Activated B cell treated with CpG ODN at 0.5 μM for 24 hours (primary cell): ENCODE results near the gene TUBA8. TPM values are rescaled to one million over a fixed set of nuclear protein-coding genes. Genes with fewer than 3 reads are reported as not detected.
A peak's percentile ranks its signal among the peaks of the same experiment; 100 is the strongest.
"Not testable (repeated sequence)": the region's sequence is repeated elsewhere in the genome, so short reads cannot be mapped to it uniquely, and the experiment has no call there.

ENCODE experiments used
- ATAC-seq: fragments of 200-7000 bp; cut with Tn5 transposase; one replicate; pipeline ENCODE4 v1.10.0; 2021; ENCODE audit warnings: low read depth, mild to moderate bottlenecking, moderate library complexity
- CTCF ChIA-PET: fragments of 350-600 bp; sonication (Branson Sonifier 250); formaldehyde crosslinking; loops from one replicate; lab custom pipeline; 2021; ENCODE audit warnings: antibody characterized with exemption; lab: Charles Lee
- POLR2A ChIA-PET: fragments of 350-600 bp; sonication (Branson Sonifier 250); formaldehyde crosslinking; loops from one replicate; lab custom pipeline; 2021; ENCODE audit warnings: antibody characterized with exemption; lab: Charles Lee
- DNase-seq: peaks from one replicate; pipeline ENCODE4 v3.0.0; 2022
- H3K27ac Mint-ChIP-seq: one replicate; pipeline ENCODE4 v1.8.0; 2020; ENCODE audit warnings: mixed read lengths
- H3K27me3 Mint-ChIP-seq: one replicate; pipeline ENCODE4 v1.8.0; 2021; ENCODE audit warnings: mixed read lengths
- H3K36me3 Mint-ChIP-seq: one replicate; pipeline ENCODE4 v1.8.0; 2021; ENCODE audit warnings: low read depth, mixed read lengths
- H3K4me1 Mint-ChIP-seq: one replicate; pipeline ENCODE4 v1.8.0; 2021; ENCODE audit warnings: mixed read lengths
- H3K4me3 Mint-ChIP-seq: one replicate; pipeline ENCODE4 v1.8.0; 2020; ENCODE audit warnings: mild to moderate bottlenecking, mixed read lengths
- H3K9me3 Mint-ChIP-seq: one replicate; pipeline ENCODE4 v1.8.0; 2020; ENCODE audit warnings: mixed read lengths
- intact Hi-C: fragments of 100-400 bp; cut with micrococcal nuclease; formaldehyde crosslinking; loops from one replicate; pipeline ENCODE4 v1.15.1; 2024
- total RNA-seq: library from RNA; stranded (reverse); gene quantifications from 2 replicates; pipeline ENCODE4 v1.2.3, GENCODE V29; 2022
- TF ChIP-seq, protein P1 (sequence below): fragments of 200-600 bp; IDR thresholded peaks from one replicate; pipeline ENCODE4 v1.8.0; 2022; ENCODE audit warnings: antibody characterized with exemption, mild to moderate bottlenecking

The TUBA8 gene
- total RNA-seq, 1 donor from 2014 or later, result 2.4 TPM

DNA sequence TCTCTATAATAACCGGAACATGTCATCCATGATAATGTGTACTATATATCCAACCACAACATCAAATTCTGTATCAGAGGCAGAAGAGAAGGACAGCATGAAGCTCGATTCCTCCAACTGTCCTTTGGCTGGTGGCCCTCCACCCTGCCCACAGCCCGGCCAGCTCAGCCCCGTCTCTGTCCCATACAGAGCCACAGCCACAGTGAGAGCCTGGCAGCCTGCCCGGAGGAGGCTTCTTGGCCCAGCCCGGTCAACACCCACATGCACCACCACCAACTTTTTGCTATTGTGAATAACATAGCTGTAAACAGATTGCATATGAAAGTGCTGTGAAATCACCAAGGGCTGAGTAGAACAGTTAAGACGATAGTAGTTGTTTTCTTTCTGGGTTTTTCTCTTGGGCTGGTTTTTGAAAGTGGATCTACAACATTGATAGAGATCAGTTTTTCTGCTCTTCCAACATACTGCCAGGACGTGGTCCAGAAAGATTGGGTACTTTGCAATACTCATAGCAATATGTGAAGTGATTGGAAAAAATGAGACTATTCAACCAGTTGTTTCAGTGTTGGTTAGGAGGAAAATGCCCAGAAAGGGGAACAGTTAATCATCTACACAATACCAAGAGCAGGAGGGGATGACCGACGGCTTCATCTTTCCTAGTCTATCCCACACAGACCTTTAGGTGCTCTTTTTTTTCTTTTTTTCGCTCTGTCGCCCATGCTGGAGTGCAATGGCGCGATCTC, 6.9 kb upstream of the TUBA8 start:
- CTCF ChIA-PET, result no interaction called here
- TF ChIP-seq, protein P1, sequence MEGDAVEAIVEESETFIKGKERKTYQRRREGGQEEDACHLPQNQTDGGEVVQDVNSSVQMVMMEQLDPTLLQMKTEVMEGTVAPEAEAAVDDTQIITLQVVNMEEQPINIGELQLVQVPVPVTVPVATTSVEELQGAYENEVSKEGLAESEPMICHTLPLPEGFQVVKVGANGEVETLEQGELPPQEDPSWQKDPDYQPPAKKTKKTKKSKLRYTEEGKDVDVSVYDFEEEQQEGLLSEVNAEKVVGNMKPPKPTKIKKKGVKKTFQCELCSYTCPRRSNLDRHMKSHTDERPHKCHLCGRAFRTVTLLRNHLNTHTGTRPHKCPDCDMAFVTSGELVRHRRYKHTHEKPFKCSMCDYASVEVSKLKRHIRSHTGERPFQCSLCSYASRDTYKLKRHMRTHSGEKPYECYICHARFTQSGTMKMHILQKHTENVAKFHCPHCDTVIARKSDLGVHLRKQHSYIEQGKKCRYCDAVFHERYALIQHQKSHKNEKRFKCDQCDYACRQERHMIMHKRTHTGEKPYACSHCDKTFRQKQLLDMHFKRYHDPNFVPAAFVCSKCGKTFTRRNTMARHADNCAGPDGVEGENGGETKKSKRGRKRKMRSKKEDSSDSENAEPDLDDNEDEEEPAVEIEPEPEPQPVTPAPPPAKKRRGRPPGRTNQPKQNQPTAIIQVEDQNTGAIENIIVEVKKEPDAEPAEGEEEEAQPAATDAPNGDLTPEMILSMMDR, result no peak
- Mint-ChIP-seq H3K9me3 (peaks cover 11% of the 10 kb centered on the region), H3K27me3 (no peaks in the 10 kb centered on the region), H3K4me3 (peak overlapping the region; percentile 21), H3K36me3 (peaks cover 14% of the 10 kb centered on the region), H3K4me1 (peaks cover 24% of the 10 kb centered on the region), H3K27ac (peak overlapping the region; percentile 71)
- POLR2A ChIA-PET, result interaction anchor here (1.7 kb wide), 1 partner anchor 46 kb away, joined by 8 read pairs; the partner anchor contains the start of gene USP18
- ATAC-seq, result peak; percentile 74
- intact Hi-C loops, result no loop called here
- no peak for DNase-seq

DNA sequence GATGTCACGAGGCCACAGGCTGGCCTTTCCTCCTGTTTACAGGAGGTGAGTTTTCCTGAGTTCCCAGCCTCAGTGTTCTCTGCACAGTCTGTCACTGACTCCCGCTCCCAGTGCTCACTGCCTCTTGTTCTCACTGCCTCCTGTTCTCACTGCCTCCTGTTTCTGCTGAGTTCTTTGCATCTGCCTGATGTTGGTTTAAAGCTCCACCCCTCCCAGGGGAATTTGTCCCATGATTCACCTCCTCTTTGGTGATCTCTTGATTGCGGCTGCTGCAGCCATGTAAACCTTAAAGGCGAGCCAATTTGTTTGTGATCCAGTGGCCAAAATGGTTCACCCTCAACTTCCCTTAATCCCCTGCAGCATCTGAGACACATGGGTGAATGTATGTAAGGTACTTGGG, 6.0 kb upstream of the TUBA8 start:
- Mint-ChIP-seq H3K9me3 (peaks cover 11% of the 10 kb centered on the region), H3K36me3 (peaks cover 12% of the 10 kb centered on the region), H3K27me3 (peaks cover 2% of the 10 kb centered on the region), H3K4me3 (no peak overlapping the region), H3K27ac (no peak overlapping the region), H3K4me1 (peaks cover 26% of the 10 kb centered on the region)
- TF ChIP-seq, protein P1, result no peak
- ATAC-seq (peak; percentile 57), DNase-seq (no peak)
- ChIA-PET POLR2A (interaction anchor here (1.7 kb wide), 1 partner anchor 45 kb away, joined by 8 read pairs; the partner anchor contains the start of gene USP18), CTCF (no interaction called here)
- intact Hi-C loops, result no loop called here

DNA sequence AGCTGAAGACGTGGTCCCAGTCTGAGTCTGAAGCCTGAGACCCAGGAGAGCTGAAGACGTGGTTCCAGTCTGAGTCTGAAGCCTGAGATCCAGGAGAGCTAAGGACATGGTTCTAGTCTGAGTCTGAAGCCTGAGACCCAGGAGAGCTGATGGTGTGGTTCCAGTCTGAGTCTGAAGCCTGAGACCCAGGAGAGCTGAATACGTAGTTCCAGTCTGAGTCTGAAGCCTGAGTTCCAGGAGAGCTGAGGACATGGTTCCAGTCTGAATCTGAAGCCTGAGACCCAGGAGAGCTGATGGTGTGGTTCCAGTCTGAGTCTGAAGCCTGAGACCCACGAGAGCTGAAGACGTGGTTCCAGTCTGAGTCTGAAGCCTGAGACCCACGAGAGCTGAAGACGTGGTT, 4.6 kb upstream of the TUBA8 start:
- H3K36me3 Mint-ChIP-seq, CTCF ChIA-PET, DNase-seq, ATAC-seq, H3K27ac Mint-ChIP-seq, POLR2A ChIA-PET, H3K4me3 Mint-ChIP-seq, intact Hi-C loops: not testable (repeated sequence)
- Mint-ChIP-seq H3K4me1 (peaks cover 37% of the 10 kb centered on the region), H3K27me3 (peaks cover 11% of the 10 kb centered on the region), H3K9me3 (peaks cover 11% of the 10 kb centered on the region)

DNA sequence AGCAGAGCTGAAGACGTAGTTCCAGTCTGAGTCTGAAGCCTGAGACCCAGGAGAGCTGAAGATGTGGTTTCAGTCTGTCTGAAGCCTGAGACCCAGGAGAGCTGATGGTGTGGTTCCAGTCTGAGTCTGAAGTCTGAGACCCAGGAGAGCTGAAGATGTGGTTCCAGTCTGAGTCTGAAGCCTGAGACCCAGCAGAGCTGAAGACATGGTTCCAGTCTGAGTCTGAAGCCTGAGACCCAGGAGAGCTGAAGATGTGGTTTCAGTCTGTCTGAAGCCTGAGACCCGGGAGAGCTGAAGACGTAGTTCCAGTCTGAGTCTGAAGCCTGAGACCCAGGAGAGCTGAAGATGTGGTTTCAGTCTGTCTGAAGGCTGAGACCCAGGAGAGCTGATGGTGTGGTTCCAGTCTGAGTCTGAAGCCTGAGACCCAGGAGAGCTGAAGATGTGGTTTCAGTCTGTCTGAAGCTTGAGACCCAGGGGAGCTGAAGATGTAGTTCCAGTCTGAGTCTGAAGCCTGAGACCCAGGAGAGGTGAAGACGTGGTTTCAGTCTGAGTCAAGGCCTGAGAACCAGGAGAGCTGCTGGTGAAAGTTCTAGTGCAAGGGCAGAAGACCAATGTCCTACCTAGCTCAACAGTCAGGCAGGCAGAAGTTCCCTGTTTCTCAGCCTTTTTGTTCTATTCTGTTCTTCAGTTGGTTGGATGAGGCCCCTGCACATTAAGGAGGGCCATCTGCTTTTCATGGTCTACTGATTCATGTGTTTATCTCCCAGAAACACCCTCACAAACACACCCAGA, 3.9 kb upstream of the TUBA8 start:
- peak overlapping the region; percentile 32 for H3K27ac Mint-ChIP-seq
- POLR2A ChIA-PET, H3K4me3 Mint-ChIP-seq, ATAC-seq, H3K36me3 Mint-ChIP-seq, DNase-seq, CTCF ChIA-PET, intact Hi-C loops: not testable (repeated sequence)
- peaks cover 42% of the 10 kb centered on the region for H3K4me1 Mint-ChIP-seq
- H3K9me3 Mint-ChIP-seq, result peaks cover 11% of the 10 kb centered on the region
- H3K27me3 Mint-ChIP-seq, result peaks cover 12% of the 10 kb centered on the region

DNA sequence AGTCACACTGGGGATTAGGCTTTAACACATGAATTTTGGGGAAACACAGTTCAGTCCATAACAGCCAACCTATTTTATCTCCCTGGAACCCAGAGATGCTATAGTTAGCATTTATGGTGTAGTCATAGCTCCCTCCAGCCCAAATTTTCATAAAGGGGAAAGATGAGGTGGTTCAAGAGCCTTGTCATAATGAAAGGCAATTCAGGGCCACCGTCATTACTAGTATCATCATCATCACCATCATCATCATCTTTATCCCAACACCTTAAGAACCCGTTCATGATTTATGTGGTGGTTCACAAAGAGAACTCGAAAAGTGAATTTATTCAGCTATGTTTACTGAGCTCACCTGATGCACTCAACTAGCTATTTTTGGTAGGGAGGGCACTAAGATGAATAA, 2.4 kb upstream of the TUBA8 start:
- peaks cover 11% of the 10 kb centered on the region for H3K9me3 Mint-ChIP-seq
- ChIA-PET CTCF (no interaction called here), POLR2A (no interaction called here)
- TF ChIP-seq, protein P1, result no peak
- ATAC-seq (no peak), DNase-seq (no peak)
- H3K27ac Mint-ChIP-seq, result no peak overlapping the region
- peaks cover 15% of the 10 kb centered on the region for H3K27me3 Mint-ChIP-seq
- H3K4me1 Mint-ChIP-seq, result peaks cover 40% of the 10 kb centered on the region
- H3K4me3 Mint-ChIP-seq, result no peak overlapping the region
- H3K36me3 Mint-ChIP-seq, result peaks cover 3% of the 10 kb centered on the region
- intact Hi-C loops, result no loop called here
